Naive thymus-derived CD8-positive, alpha-beta T cell (primary cell): ENCODE data around the gene RNF111. TPM values are rescaled to one million over a fixed set of nuclear protein-coding genes. Genes with fewer than 3 reads are reported as not detected.
"Not testable (repeated sequence)": the region's sequence is repeated elsewhere in the genome, so short reads cannot be mapped to it uniquely, and the experiment has no call there.

Experiments
- ATAC-seq, 2 donors: fragments of 150-1000 bp; cut with Tn5 transposase in 1 of 2; sonication (Bioruptor Pico), chemical (Tn5 transposase) in 1 of 2; 1 replicate in 1 of 2; 2 replicates in 1 of 2; pipeline ENCODE4 v1.10.0; 2021; ENCODE audit warnings: mild to moderate bottlenecking in 2 of 2, moderate library complexity in 2 of 2
- POLR2A ChIA-PET: fragments of 350-600 bp; sonication (Branson Sonifier 250); formaldehyde crosslinking; loops from one replicate; lab custom pipeline; 2021; ENCODE audit warnings: antibody characterized with exemption; lab: Charles Lee
- DNase-seq, 10 donors: peaks; one replicate each; pipeline versions ENCODE4 v3.0.0 to v3.0.0-alpha.2; 2020 to 2022
- H3K27ac Mint-ChIP-seq, 10 donors: one replicate each; pipeline ENCODE4 v1.8.0; 2020 to 2022; ENCODE audit warnings: mild to moderate bottlenecking in 10 of 10, mixed read lengths in 10 of 10, moderate library complexity in 4 of 10, inconsistent platforms in 1 of 10
- H3K27me3 Mint-ChIP-seq, 5 donors: one replicate each; pipeline ENCODE4 v1.8.0; 2021 to 2022; ENCODE audit warnings: mixed read lengths in 5 of 5
- H3K36me3 Mint-ChIP-seq, 3 donors: one replicate each; pipeline ENCODE4 v1.8.0; 2020 to 2022; ENCODE audit warnings: mixed read lengths in 3 of 3, mild to moderate bottlenecking in 2 of 3, inconsistent platforms in 1 of 3
- H3K4me1 Mint-ChIP-seq, 4 donors: one replicate each; pipeline ENCODE4 v1.8.0; 2021 to 2022; ENCODE audit warnings: mixed read lengths in 4 of 4
- H3K4me3 Mint-ChIP-seq, 10 donors: one replicate each; pipeline ENCODE4 v1.8.0; 2020 to 2022; ENCODE audit warnings: mild to moderate bottlenecking in 10 of 10, mixed read lengths in 10 of 10, moderate library complexity in 6 of 10, inconsistent platforms in 1 of 10
- H3K9me3 Mint-ChIP-seq, 9 donors: one replicate each; pipeline ENCODE4 v1.8.0; 2020 to 2022; ENCODE audit warnings: mixed read lengths in 9 of 9, mild to moderate bottlenecking in 3 of 9, inconsistent platforms in 1 of 9, moderate library complexity in 1 of 9
- polyA plus RNA-seq, 3 donors: library from polyadenylated mRNA; unstranded; fragments of 300-500 nt; fragmentation: Illumina TruSeq; gene quantifications; one replicate each; pipeline ENCODE4 v1.2.3, GENCODE V29; 2021
- total RNA-seq, 8 experiments: library from RNA in 2 of 8; stranded (reverse) in 2 of 8; gene quantifications; one replicate each; pipeline ENCODE4 v1.2.3 and lab custom pipeline; 2021 to 2026

The RNF111 gene
- total and polyA plus RNA-seq, 5 experiments from 2014 or later: 12.1 to 58.2 (median 14.3) TPM

DNA sequence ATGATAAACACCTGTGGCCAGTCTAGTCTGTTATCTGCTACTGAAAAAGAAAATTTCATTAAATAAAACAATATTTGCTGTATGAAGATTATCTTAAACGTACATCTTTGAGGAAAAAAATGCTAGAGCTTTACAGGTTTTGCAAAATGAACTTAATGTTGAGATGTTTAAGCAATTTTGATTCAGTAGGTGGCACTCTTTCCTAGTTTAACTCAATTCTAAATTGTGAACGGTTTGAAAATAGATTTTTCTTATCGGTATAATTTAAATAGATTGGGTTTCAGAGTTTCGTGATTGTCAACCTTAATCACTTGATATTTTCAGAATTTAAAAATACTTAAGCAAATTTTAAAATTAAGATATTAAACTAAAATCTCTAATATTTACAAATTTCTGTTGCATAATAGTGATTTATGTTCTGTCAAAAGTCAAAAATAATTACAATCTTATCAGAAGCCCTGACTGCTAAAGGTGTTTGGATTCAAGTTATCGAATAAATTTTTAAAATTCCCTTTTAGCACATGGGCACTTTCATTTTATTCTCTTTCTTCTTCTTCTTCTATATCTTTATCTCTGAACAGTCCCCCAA is 7.0 kb upstream of the RNF111 start:
- H3K36me3 Mint-ChIP-seq: no peaks in the 10 kb centered on the region
- peak overlapping the region in 2 of 10 donors; percentile 61 to 76 for H3K4me3 Mint-ChIP-seq
- peaks cover 7 to 49% (median 25%) of the 10 kb centered on the region in 4 donors for H3K4me1 Mint-ChIP-seq
- H3K27me3 Mint-ChIP-seq: no peaks in the 10 kb centered on the region
- DNase-seq (peak in 3 of 10 donors; percentile 47 to 57 (median 57)), ATAC-seq (no peak)
- H3K27ac Mint-ChIP-seq: peak overlapping the region in 1 of 10 donors; percentile 85
- no peaks in the 10 kb centered on the region for H3K9me3 Mint-ChIP-seq
- POLR2A ChIA-PET: no interaction called here

DNA sequence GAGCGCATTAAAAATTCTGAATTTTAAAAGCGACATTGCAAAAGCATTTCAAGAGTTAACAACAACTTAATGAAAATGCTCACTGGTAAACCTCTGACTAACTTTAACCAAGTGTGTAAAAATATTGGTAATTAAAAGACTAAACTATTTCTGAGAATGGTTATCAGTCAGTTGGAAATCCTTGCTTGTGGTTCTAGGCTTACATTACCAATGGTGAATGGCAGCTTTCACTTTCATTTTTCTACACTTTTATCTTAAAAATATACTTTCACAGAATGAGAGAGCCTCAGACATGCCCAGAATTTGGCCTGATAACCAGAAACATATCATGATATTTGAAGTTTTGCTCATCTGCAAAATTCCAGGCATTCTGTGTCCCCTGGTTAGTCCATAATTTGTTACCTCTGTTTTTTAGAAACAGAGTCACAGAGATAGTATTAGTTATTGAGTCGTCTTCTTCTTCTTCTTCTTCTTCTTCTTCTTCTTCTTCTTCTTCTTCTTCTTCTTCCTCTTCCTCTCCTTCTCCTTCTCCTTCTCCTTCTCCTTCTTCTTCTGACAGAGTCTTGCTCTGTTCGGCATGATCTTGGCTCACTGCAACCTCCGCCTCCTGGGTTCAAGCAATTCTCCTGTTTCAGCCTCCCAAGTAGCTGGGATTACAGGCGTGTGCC is 5.5 kb upstream of the RNF111 start:
- H3K36me3 Mint-ChIP-seq: no peaks in the 10 kb centered on the region
- POLR2A ChIA-PET: interaction anchor here (0.9 kb wide), 1 partner anchor 547 kb away, joined by 3 read pairs; no protein-coding TSS in a partner anchor
- peaks cover 4 to 44% (median 17%) of the 10 kb centered on the region in 4 donors for H3K4me1 Mint-ChIP-seq
- DNase-seq: peak in 2 of 10 donors; percentile 28 to 38
- H3K27ac Mint-ChIP-seq: peak overlapping the region; percentile 72 to 92 (median 84)
- peak; percentile 63 to 89 for ATAC-seq
- H3K9me3 Mint-ChIP-seq: no peaks in the 10 kb centered on the region
- H3K27me3 Mint-ChIP-seq: no peaks in the 10 kb centered on the region
- peak overlapping the region; percentile 40 to 76 (median 64) for H3K4me3 Mint-ChIP-seq

DNA sequence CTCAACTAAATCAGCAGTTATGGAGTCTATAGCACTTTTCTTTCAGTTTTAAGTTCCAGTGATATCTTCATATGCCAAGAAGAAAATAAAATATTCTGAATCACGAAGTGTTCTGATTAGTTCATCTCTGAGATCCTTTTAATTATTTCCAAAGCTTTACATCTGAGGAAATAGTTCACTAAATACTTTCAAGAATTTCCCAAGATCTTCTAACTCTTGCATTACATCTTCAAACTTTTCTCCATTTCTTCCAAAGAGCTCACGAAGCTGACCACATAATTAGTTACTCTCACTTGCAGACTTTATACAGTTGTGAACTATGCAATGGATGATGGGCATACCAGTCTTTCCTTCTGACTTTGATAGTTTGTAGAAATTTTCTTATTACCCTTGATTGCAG is 4.2 kb upstream of the RNF111 start:
- Mint-ChIP-seq H3K27ac (peak overlapping the region in 3 of 10 donors; percentile 15 to 32 (median 19)), H3K36me3 (no peaks in the 10 kb centered on the region), H3K27me3 (no peaks in the 10 kb centered on the region), H3K4me3 (no peak overlapping the region), H3K9me3 (no peaks in the 10 kb centered on the region), H3K4me1 (peaks cover 7 to 42% (median 21%) of the 10 kb centered on the region in 4 donors)
- ATAC-seq (no peak), DNase-seq (no peak)
- POLR2A ChIA-PET: no interaction called here

DNA sequence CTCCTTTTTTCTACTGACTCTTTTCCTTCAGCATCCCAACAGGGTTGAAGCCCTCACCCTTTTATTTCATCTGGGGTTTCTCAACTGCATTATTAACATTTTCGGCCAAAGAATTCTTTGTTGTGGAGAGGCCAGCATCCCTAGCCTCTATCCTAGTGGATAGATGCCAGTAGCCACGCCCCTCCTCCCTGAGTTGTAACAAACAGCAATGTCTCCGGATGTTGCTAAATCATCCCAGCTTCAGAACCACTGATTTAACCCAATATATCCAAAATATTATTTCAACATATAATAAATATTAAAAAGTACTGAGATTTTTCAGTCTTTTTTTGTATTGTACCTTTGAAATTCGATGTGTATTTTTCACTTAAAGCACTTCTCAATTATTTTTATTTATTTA is 2.0 kb upstream of the RNF111 start:
- ATAC-seq (no peak), DNase-seq (no peak)
- Mint-ChIP-seq H3K36me3 (peaks cover 0 to 6% (median 0%) of the 10 kb centered on the region in 3 donors), H3K9me3 (no peaks in the 10 kb centered on the region), H3K27ac (peak overlapping the region in 2 of 10 donors; percentile 1 to 17), H3K27me3 (no peaks in the 10 kb centered on the region), H3K4me3 (peak overlapping the region in 1 of 10 donors; percentile 35), H3K4me1 (peaks cover 12 to 51% (median 38%) of the 10 kb centered on the region in 4 donors)
- POLR2A ChIA-PET: no interaction called here

DNA sequence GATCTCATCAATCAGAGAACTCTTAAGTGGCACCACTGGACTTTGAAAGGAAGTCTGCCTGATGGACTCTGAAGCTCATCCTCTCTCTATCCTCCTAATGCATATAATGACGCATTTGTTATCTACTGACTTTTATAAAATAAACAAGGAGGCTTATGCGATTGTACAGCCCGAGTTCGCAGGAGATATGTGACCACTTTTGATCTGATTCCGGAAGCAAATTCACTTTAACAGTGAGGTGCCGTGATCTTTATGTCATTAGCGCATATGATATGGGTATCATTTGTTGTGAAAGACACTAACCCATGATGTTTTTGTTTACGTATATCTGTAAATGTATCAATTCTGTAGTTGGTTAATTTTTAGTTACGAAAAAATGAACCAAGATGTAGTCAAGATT is 427 bp upstream of the RNF111 start:
- Mint-ChIP-seq H3K9me3 (no peaks in the 10 kb centered on the region), H3K4me3 (peak overlapping the region; percentile 91 to 99 (median 97)), H3K27ac (peak overlapping the region; percentile 93 to 99 (median 97)), H3K27me3 (no peaks in the 10 kb centered on the region), H3K36me3 (peaks cover 0 to 19% (median under 1%) of the 10 kb centered on the region in 3 donors), H3K4me1 (peaks cover 16 to 50% (median 42%) of the 10 kb centered on the region in 4 donors)
- POLR2A ChIA-PET: interaction anchor here (0.9 to 1.7 kb wide), 3 partner anchors 11 to 702 kb away, joined by 3 to 5 read pairs (median 3); partner anchors contain the start of gene BNIP2
- peak in 1 of 2 donors; percentile 11 for ATAC-seq
- peak in 2 of 10 donors; percentile 0 to 4 for DNase-seq

DNA sequence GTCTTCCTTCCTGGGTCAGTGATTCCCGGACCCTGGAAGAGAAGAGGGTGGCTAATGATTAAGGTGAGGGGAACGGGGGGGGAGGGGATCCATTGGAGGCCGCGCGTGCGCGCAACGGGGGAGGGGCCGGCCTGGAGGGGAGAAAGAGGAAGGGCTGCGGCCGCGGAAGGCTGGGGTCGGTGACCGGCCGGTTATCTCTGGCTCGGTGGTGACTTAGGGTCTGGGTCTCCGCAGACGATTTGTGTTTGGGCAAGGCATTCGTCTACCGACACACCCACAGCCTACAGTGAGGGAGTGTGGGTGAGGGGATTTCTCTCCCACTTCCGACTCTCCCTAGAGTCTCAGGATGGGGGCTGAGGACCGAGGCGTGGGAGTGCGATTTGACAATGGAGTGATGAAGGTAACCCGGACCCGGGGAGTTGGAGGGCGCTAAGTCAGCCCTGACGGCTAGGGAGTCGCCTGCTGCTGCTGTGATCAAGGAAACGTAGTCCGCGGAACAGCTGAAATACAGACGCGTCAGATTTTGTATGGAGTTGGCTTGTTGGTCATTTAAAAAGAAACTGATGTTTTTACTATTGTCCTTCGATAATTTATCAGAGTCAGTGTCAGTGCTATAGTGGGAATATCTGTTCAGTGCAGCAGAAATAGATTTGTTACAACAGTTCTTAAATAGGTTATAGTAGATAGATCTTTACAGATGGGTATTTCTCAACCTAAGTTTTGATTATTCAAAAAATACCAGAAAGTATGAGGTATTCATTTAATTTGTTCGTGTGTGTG is 733 bp downstream of the RNF111 start:
- Mint-ChIP-seq H3K27ac (peak overlapping the region; percentile 93 to 99 (median 97)), H3K9me3 (no peaks in the 10 kb centered on the region), H3K4me3 (peak overlapping the region; percentile 91 to 99 (median 97)), H3K36me3 (peaks cover 0 to 28% (median 2%) of the 10 kb centered on the region in 3 donors), H3K4me1 (peaks cover 14 to 52% (median 39%) of the 10 kb centered on the region in 4 donors), H3K27me3 (no peaks in the 10 kb centered on the region)
- DNase-seq (peak in 9 of 10 donors; percentile 10 to 68 (median 49)), ATAC-seq (peak; percentile 28 to 42)
- POLR2A ChIA-PET: interaction anchor here (0.6 to 1.7 kb wide), 5 partner anchors 12 to 701 kb away, joined by 3 to 7 read pairs (median 3); partner anchors contain the start of gene BNIP2

GRCh38 chr15:58992181-58992580 is 4.7 kb downstream of the RNF111 start:
- peak overlapping the region in 2 of 10 donors; percentile 27 to 67 for H3K27ac Mint-ChIP-seq
- H3K27me3 Mint-ChIP-seq: no peaks in the 10 kb centered on the region
- ATAC-seq (no peak), DNase-seq (no peak)
- no peak overlapping the region for H3K4me3 Mint-ChIP-seq
- H3K36me3 Mint-ChIP-seq: peaks cover 0 to 47% (median 7%) of the 10 kb centered on the region in 3 donors
- H3K9me3 Mint-ChIP-seq: no peaks in the 10 kb centered on the region
- H3K4me1 Mint-ChIP-seq: peaks cover 17 to 58% (median 52%) of the 10 kb centered on the region in 4 donors
- POLR2A ChIA-PET: no interaction called here

DNA sequence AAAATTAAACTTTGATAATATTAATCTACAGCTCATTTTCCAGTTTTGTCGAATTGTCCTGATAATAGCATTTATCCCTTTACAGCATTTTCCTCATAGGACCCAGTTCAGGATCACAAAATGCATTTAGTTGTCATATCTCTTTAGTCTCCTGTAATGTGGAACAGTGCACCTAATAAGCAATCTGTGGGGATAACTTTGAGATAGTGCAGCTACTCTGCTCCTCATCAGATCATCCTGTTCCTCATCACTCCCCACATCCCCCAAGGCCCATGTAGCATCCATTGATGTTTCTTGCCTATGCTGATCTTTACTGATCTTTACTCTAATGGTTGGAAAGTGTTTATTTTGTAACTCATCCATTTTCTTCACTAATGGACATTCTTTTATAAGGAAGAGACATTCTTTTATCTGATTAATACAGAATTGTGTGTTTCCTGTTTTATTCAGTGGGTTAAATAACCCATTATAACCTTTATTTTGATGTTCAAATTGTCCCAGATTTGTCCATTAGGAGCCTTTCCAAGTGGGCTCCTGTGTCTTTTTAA is 7.5 kb downstream of the RNF111 start:
- DNase-seq (no peak), ATAC-seq (no peak)
- Mint-ChIP-seq H3K4me1 (peaks cover 13 to 60% (median 48%) of the 10 kb centered on the region in 4 donors), H3K36me3 (peaks cover 0 to 55% (median 7%) of the 10 kb centered on the region in 3 donors), H3K4me3 (peak overlapping the region in 1 of 10 donors; percentile 47), H3K27me3 (no peaks in the 10 kb centered on the region), H3K9me3 (no peaks in the 10 kb centered on the region), H3K27ac (peak overlapping the region in 3 of 10 donors; percentile 0 to 7 (median 6))
- POLR2A ChIA-PET: interaction anchor here (0.7 kb wide), 1 partner anchor 70 kb away, joined by 6 read pairs; no protein-coding TSS in a partner anchor

GRCh38 chr15:58999694-59000093 is 12.2 kb downstream of the RNF111 start:
- H3K4me1 Mint-ChIP-seq: peaks cover 22 to 68% (median 54%) of the 10 kb centered on the region in 4 donors
- no peaks in the 10 kb centered on the region for H3K9me3 Mint-ChIP-seq
- peak overlapping the region in 4 of 10 donors; percentile 18 to 84 (median 64) for H3K27ac Mint-ChIP-seq
- H3K27me3 Mint-ChIP-seq: no peaks in the 10 kb centered on the region
- POLR2A ChIA-PET: no interaction called here
- ATAC-seq (no peak), DNase-seq (no peak)
- peak overlapping the region in 3 of 10 donors; percentile 10 to 34 (median 29) for H3K4me3 Mint-ChIP-seq
- peaks cover 0 to 38% (median 5%) of the 10 kb centered on the region in 3 donors for H3K36me3 Mint-ChIP-seq

GRCh38 chr15:59000251-59000650 is 12.8 kb downstream of the RNF111 start:
- H3K27ac Mint-ChIP-seq, H3K27me3 Mint-ChIP-seq, H3K9me3 Mint-ChIP-seq, ATAC-seq, H3K4me3 Mint-ChIP-seq, DNase-seq: not testable (repeated sequence)
- H3K36me3 Mint-ChIP-seq: peaks cover 0 to 37% (median 5%) of the 10 kb centered on the region in 3 donors
- POLR2A ChIA-PET: interaction anchor here (0.6 to 0.7 kb wide), 2 partner anchors 14 to 503 kb away, joined by 3 to 4 read pairs; no protein-coding TSS in a partner anchor
- H3K4me1 Mint-ChIP-seq: peaks cover 18 to 68% (median 54%) of the 10 kb centered on the region in 4 donors

- no peaks in the 10 kb centered on the region for H3K27me3 Mint-ChIP-seq
- ATAC-seq (no peak), DNase-seq (no peak)
- no peak overlapping the region for H3K4me3 Mint-ChIP-seq
- POLR2A ChIA-PET: interaction anchor here (0.5 kb wide), 1 partner anchor 149 kb away, joined by 3 read pairs; no protein-coding TSS in a partner anchor
- no peaks in the 10 kb centered on the region for H3K9me3 Mint-ChIP-seq
- H3K27ac Mint-ChIP-seq: peak overlapping the region in 2 of 10 donors; percentile 9 to 70
- peaks cover 0 to 51% (median 14%) of the 10 kb centered on the region in 3 donors for H3K36me3 Mint-ChIP-seq
- peaks cover 18 to 76% (median 56%) of the 10 kb centered on the region in 4 donors for H3K4me1 Mint-ChIP-seq
Measured at GRCh38 chr15:59001946-59002345, 14.5 kb downstream of the RNF111 start.
